Hematopoietic multipotent progenitor cell (in vitro differentiated cells): Measurements from ENCODE around the gene PLSCR3. TPM values are rescaled to one million over a fixed set of nuclear protein-coding genes. Genes with fewer than 3 reads are reported as not detected.
A peak's percentile ranks its signal among the peaks of the same experiment; 100 is the strongest.

Experiments used
- DNase-seq, 3 donors: peaks; one replicate each; pipeline ENCODE4 v3.0.0-alpha.2; 2011 to 2015; ENCODE audit warnings: low read depth in 2 of 3, low spot score in 2 of 3
- total RNA-seq: library from RNA; depleted of rRNA; stranded (reverse); fragments of >200 nt; gene quantifications from one replicate; pipeline ENCODE4 v1.2.3, GENCODE V29; 2012

Gene PLSCR3
- total RNA-seq, 1 donor: 26.9 TPM

DNA sequence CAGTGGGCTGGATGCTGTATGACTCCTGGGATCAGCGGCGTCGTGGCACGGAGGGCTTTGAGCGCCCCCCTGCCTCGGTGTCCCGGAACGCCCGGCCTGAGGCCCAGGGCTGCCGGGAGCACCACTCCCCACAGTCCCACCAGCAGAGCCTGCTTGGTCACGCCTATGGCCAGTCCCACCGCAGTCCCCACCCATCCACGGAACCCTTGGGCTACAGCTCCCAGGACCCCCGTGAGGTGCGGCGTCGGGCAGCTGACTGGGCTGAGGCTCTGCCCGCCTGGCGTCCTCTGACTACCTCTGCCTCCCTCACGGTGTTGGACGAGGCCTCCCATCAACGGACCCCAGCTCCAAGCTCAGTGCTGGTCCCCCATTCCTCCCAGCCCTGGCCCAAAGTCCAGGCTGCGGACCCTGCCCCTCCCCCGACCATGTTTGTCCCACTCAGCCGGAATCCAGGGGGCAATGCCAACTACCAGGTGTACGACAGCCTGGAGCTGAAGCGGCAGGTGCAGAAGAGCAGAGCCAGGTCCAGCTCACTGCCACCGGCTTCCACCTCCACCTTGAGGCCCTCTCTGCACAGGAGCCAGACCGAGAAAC, 32.7 kb upstream of the PLSCR3 start:
- DNase-seq: no peak

DNA sequence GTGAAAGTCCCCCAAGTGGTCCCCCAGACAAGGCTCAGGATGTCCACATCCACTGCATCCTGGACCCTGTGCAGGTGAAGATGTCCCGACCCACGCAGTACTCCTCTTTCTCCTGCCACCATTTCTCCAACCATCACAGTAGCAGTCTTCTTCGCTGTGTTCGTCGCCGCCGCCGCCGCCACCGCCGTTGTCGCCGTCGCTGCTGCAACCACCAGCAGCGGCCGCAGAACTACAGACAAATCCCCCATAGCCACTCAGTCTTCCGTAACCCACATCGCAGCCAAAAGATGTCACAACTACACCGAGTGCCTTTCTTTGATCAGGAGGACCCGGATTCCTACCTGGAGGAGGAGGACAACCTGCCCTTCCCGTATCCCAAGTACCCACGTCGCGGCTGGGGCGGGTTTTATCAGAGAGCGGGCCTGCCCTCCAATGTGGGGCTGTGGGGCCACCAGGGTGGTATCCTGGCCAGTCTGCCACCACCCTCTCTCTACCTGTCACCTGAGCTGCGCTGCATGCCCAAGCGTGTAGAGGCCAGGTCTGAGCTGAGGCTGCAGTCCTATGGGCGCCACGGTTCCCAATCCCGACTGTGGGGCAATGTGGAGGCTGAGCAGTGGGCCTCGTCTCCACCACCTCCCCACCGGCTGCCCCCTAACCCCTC, 32.0 kb upstream of the PLSCR3 start:
- DNase-seq: no peak

DNA sequence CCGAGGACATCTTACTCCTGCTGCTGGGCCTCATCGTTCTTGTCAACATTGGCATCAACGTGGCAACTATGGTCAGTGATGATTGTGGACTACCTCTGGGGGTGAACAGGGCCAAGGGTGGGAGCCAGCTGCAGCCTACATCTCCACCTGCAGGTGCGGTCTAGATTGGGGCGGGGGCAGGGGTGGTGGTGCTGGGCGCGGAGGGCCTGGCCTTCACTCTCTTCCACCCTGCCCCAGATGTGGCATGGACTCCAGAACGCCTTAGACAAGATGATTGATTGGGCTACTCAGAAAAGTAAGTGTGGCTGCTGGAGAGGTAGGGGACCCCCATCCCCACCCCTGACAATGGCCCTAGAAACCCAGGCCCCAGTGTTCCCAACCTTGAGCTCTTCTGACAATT, 31.4 kb upstream of the PLSCR3 start:
- DNase-seq: no peak

DNA sequence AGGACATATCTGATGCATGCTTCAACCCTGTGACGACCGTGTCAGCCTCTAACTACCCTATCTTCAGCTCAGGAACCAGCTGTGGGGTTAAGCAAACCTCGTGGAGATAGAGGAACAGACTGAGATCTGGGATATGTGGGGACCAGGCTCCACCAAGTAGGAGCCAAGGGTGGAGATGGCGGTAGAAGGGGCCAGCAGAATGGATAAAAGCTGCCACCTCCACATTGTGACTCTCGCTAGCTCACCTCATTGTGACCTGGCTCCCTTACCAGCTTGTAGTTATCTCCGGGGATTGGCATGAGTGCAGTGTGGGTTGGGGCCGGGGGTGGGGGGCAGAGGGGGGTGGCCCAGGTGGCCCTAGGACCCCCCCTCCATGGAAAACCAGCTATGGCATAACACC, 31.0 kb upstream of the PLSCR3 start, which contains the start of gene SPEM2:
Gene SPEM2 (plus strand): TSS at position 301 of the 400 bp plus-strand sequence. CDS start 73 bp downstream, at position 374.
- no peak for DNase-seq

DNA sequence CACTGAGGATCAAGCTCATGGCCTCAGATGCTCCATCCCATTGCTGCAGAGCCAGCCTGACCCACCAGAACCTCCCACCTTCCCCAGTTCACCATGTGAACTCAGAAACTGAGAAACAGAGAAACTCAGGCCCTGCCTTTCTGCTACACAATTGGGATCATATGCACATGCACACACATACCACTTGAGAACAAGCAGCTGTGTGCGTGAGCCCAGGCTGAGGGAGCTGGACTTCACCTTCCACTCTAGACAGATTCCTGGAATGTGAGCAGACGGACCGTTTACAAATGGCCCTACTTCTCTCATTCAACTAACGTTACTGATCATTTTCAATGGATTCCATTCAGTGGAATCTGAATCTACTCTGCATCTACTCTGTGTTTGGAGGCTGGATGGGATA, 29.4 kb upstream of the PLSCR3 start:
- no peak for DNase-seq

DNA sequence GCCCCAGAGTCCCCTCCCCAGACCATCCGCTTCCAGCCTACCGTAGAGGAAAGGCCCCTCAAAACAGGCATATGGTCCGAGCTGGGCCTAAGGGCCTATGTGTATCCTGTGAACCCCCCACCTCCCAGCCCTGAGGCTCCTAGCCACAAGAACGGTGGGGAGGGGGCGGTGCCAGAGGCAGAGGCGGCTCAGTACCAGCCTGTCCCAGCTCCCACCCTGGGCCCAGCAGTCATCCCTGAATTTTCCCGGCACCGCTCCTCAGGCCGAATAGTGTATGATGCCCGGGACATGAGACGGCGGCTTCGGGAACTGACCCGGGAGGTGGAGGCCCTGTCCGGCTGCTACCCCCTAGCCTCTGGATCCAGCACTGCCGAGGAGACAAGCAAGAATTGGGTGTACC, 26.9 kb upstream of the PLSCR3 start:
- no peak for DNase-seq

DNA sequence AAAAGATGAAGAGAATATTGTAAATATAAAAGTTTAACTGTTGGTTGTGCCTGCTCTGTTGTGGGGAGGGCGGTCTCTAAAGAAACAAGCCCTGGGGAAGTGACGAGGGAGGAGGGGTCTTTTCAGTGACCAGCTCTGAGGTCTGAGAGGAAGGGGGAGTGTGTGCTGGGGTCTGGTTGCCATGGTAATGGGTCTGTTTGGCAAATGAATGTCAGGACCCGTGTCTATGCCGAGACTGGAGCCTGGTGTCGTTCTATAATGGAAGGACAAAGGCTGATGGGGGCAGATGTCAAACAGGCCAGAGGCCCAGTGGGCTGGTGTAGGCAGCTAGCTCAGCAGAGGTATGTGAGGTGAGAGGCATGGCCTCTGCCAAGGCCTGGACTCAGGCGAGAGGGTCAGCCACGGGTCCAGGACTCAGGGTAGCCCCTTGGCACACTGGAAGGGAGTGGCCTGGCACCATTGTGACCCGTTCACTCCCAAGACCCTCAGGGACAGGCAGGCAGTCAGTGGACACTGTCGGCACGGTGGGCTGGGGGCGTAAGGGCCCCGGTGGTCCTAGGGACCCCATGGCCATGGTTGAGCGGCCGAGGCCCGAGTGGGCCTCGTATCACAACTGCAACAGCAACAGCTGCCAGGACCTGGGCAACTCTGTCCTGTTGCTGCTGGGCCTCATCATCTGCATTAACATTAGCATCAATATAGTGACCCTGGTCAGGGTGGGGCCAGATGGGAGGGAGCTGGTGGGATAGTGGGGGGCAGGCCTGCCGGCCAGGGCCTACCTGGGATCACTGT, 25.7 kb upstream of the PLSCR3 start, which contains the start of gene SPEM1:
Gene SPEM1 (plus strand): TSS at position 506 of the 792 bp plus-strand sequence. CDS start 61 bp downstream, at position 567.
- DNase-seq: no peak

DNA sequence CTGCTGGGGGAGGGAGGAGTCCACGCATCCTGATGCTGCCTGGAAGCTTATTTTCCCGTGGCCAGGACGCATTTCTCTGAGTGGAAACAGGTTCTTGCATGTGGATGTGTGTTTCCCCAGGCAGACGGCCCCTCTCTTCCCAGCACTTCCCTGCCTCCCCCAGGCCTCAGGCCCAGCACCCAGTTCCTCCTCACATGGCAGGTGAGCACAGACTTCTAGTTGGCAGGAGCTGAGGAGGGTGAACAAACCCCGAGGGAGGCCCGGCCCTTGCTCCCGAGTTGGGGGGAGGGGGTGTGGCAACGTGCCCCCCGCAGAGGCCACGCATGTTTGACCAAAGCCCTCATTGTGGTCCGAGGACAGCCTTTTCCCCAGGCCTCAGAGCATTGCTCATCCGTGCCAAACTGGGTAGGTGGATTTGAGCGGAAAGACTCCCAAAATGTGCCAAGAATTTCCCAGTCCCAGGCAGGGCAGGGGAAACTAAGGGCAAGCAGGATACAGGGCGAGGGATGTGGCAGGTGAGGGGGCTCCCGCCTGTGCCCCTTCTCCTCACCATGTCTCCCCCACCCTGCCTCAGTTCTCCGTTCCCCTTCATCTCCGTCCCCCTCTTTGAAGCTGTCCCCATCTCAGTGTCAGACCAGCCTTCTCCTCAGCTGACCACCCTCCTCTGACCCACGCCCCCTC, 24.3 kb upstream of the PLSCR3 start:
- DNase-seq: no peak

DNA sequence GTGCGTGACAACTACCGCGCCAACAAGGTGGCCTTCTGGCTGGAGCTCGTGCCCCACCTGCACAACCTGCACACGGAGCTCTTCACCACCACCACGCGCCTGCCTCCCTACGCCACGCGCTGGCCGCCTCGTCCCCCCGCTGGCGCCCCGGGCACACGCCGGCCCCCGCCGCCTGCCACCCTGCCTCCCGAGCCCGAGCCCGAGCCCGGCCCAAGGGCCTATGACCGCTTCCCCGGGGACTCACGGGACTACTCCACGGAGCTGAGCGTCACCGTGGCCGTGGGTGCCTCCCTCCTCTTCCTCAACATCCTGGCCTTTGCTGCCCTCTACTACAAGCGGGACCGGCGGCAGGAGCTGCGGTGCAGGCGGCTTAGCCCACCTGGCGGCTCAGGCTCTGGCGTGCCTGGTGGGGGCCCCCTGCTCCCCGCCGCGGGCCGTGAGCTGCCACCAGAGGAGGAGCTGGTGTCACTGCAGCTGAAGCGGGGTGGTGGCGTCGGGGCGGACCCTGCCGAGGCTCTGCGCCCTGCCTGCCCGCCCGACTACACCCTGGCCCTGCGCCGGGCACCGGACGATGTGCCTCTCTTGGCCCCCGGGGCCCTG, 22.8 kb upstream of the PLSCR3 start:
- DNase-seq: no peak

DNA sequence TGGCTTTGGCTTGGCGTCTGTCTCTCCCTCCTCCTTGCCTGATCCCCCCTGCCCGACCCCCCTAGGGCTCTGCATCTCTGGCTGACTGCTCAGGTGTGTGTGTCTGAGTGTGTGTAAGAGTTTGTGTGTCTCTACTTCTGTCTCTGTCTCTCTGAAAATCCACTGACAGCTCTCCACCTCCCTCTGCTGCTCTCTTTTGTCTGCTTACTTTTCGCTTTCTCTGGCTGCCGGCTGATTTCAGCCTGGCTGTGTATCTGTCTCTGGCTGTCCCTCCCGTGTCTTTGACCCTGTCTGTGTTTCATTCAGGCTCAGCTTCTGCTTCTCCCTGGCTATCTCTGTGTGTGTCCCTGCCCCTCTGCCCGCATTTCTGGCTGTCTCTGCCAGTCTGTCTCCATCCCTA, 22.0 kb upstream of the PLSCR3 start:
- no peak for DNase-seq

DNA sequence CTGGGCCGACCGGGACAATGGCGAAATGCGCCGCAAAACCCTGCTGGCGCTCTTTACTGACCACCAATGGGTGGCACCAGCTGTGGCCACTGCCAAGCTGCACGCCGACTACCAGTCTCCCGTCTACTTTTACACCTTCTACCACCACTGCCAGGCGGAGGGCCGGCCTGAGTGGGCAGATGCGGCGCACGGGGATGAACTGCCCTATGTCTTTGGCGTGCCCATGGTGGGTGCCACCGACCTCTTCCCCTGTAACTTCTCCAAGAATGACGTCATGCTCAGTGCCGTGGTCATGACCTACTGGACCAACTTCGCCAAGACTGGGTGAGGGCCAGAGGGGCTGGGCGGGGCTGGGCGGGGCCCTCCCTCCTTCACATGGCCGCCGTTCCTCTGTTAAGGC, 21.5 kb upstream of the PLSCR3 start:
- DNase-seq: no peak

DNA sequence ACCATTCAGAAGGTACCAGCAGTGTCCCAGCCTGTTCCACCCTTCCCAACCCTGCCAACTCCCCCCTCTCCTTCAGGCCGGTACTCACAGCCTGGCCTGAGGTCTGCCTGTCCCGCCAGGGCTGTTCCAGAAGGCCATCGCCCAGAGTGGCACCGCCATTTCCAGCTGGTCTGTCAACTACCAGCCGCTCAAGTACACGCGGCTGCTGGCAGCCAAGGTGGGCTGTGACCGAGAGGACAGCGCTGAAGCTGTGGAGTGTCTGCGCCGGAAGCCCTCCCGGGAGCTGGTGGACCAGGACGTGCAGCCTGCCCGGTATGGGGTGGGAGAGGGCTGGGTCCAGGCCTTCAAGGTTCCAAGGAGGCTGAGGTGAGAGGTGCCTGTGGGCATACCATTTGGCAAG, 20.5 kb upstream of the PLSCR3 start:
- no peak for DNase-seq

DNA sequence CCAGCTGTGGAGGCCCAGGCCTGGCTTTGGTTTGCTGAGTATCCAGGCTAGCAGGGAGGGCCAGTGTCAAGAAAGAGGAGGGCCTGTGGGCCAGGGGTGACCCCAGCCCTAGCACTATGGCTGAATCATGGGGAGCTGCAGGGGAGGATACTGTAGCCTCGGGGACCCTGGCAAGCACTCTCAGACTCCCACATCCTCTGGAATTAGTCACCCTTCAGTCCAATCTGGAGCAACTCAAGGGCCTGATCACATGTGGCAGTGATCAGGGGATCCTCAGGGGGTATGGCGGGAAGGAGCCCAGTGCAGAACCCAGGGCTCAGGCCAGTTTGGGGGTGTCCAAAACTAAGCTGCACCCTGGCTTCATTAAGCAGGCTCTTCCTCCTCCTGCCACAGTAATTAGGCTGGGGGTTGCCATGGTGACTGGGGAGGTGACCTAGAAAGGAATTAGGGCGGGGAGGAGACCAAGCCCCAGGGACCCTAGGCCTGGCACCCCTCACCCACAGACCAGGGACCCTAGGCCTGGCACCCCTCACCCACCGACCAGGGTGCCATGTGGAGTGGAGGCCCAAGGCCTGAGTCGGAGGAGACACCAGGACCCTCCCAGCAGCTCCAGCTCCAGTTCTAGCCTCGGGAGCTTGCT, 19.1 kb upstream of the PLSCR3 start:
- no peak for DNase-seq

DNA sequence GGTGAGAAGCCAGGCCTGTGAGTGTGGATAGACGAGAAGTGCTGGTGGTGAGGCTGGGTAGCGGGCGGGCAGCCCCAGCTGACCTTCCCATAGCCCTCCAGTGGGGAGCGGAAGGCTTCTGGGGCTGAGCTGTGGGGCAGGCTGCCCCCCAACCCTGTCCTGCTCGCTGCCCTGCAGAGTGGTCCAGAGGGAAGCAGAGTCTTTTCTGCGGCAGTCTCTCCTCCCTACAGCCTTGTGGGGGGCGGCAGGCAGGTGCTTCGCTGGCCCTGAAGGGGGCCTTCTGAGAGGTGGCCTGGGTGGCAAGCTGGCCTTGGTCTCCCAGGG, 17.1 kb upstream of the PLSCR3 start:
- no peak for DNase-seq

DNA sequence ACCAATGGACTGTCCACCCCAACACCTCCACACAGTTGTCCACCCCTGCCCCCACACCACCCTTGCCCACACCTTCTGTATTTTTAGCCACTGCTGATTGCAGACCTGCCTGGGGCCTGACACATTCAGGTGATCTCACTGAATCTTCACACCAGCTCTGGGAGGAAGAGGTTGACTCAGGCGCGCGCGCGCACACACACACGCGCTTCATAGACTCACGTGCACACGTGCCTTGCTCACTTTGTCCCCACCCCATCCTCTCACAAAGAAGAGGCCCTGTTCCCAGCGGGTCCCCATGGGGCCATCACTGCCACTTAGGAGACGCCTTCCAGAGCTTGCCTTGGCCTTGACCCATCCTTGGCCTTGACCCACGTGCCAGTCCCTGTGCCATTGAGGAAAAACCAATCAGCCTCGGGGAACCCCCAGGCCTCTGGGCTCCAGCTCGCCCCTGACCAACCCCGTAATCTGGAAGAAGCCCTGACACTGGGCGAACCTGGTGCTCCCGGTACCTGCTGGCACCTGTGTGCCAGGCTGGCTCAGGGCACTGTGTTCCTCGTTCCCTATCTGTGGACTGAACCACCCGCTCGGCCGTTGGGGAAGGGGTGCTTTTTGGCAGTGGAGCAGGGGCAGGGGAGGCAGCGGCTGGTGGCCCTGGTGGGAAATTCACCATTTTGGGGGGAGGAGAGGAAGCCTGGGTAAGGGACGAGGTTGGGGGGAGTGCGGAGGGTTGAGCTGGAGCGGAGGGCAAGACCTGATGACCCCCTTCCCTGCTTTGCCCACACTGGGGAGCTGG, 16.5 kb upstream of the PLSCR3 start:
- no peak for DNase-seq

DNA sequence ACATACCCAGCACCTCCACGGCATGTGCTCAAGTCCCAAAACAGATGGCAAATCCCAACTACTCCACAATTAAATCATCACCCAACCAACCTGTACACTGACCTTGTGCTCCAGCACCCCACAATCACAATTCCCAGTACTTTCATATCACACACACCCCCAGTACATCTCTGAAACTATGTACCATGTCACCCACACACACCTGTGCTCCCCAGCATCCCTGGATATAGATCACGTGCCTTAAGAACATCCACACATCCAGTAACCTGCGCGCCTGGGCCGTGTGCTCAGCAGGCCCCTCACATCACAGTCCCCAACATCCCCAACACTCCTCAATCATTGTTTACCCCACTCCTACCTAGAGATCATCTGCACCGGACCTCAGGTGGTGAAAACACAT, 15.4 kb upstream of the PLSCR3 start:
- DNase-seq: no peak

DNA sequence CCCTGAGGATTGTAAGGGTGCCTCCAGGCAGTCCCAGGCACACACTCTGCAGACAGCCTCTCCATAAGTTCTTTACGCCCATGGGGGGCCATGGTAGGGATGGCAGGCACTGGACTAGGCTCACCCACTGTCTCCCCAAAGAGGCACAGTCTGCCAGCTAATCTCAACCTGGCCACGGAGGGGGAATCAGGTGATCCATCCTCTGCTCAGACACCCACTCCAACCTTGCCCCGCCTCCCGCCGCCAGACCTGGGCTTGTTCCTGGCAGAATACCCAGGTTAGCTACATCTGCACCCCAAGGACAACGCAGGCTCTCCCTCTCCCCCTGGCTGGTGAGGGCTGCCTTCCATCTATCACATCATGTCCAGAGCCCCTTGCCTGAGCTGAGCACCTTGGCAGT, 14.5 kb upstream of the PLSCR3 start:
- DNase-seq: no peak

DNA sequence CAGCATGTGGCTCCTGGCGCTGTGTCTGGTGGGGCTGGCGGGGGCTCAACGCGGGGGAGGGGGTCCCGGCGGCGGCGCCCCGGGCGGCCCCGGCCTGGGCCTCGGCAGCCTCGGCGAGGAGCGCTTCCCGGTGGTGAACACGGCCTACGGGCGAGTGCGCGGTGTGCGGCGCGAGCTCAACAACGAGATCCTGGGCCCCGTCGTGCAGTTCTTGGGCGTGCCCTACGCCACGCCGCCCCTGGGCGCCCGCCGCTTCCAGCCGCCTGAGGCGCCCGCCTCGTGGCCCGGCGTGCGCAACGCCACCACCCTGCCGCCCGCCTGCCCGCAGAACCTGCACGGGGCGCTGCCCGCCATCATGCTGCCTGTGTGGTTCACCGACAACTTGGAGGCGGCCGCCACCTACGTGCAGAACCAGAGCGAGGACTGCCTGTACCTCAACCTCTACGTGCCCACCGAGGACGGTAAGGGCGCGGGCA, 14.0 kb upstream of the PLSCR3 start:
- peak in 1 of 3 donors; percentile 6 for DNase-seq

DNA sequence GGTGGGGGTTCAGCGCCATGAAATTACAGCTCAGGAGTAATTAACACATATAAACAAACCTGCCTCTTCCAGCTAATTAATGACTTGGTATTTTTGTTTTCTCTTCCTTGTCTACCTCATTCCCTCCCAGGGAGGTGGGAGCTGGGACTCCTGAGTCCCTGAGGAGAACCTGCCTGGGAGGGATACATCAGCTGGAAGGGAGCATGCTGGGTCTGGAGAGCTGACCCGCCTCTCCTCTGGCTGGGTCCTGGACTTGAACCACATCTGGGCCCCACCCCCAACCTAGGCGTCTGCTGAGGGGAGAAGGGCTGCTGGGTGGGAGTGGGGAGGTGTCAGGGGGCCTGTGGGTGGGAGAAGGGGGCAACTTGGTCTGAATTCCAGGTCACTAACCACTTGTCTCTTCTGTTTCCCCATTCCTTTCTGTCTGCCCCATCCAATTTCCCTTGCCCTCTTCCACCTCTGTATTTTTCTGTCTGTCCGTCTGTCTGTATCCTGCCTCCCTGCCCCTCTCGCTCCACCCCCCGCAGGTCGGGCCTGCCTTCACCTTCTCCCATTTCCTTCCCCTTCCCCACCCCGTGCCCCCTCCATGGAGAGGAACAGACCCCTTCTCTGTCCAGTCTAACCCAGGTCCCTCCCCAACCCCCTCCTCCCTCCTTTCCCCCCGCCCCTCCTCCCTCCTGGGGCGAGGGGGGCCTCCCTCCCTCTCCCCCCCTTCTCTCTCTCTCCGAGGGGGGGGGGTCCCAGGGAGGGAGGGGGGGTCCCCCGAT, 13.3 kb upstream of the PLSCR3 start, which contains the start of gene NLGN2:
Gene NLGN2 (plus strand): TSS at position 361 of the 767 bp plus-strand sequence. CDS start 411 bp downstream, outside the sequence.
- DNase-seq: no peak
